MCF 10A (cell line): ENCODE measurements around the gene MECR. TPM values are rescaled to one million over a fixed set of nuclear protein-coding genes. Genes with fewer than 3 reads are reported as not detected.
A peak's percentile ranks its signal among the peaks of the same experiment; 100 is the strongest.

Experiments used
- BruUV-seq: library from RNA; stranded (reverse); fragments of 400-500 nt; replicated peaks from 2 replicates; lab custom pipeline; 2021; lab: Mats Ljungman, UMichigan
- CTCF ChIA-PET: fragments of 300-600 bp; sonication (Branson Sonifier 250); formaldehyde crosslinking; extraction: SDS; loops from one replicate; lab custom pipeline; 2021; ENCODE audit warnings: antibody characterized with exemption, inconsistent platforms; lab: Yijun Ruan, JAX
- POLR2A ChIA-PET: fragments of 300-600, 350-650 bp; sonication (Branson Sonifier 250); formaldehyde crosslinking; extraction: SDS; loops from one replicate; lab custom pipeline; 2020; ENCODE audit warnings: antibody characterized with exemption, inconsistent platforms; lab: Yijun Ruan, JAX
- DNase-seq: peaks from one replicate; pipeline ENCODE4 v3.0.0-alpha.2; 2018; ENCODE audit not compliant: unreplicated experiment
- H3K27ac Mint-ChIP-seq: one replicate; pipeline ENCODE4 v1.8.0; 2022; ENCODE audit warnings: mild to moderate bottlenecking, low read depth, mixed read lengths; ENCODE audit not compliant: unreplicated experiment
- H3K27me3 Mint-ChIP-seq: one replicate; pipeline ENCODE4 v1.8.0; 2022; ENCODE audit warnings: mixed read lengths; ENCODE audit not compliant: insufficient read depth, unreplicated experiment
- H3K36me3 Mint-ChIP-seq: one replicate; pipeline ENCODE4 v1.8.0; 2022; ENCODE audit warnings: mild to moderate bottlenecking, moderate library complexity, mixed read lengths; ENCODE audit not compliant: insufficient read depth, unreplicated experiment
- H3K4me1 Mint-ChIP-seq: one replicate; pipeline ENCODE4 v1.8.0; 2022; ENCODE audit warnings: mixed read lengths; ENCODE audit not compliant: insufficient read depth, unreplicated experiment
- H3K4me3 Mint-ChIP-seq: one replicate; pipeline ENCODE4 v1.8.0; 2022; ENCODE audit warnings: mild to moderate bottlenecking, moderate library complexity, mixed read lengths; ENCODE audit not compliant: unreplicated experiment
- H3K9me3 Mint-ChIP-seq: one replicate; pipeline ENCODE4 v1.8.0; 2022; ENCODE audit warnings: mixed read lengths; ENCODE audit not compliant: unreplicated experiment
- CTCF ChIP-seq: fragments of 200-600 bp; IDR thresholded peaks from one replicate; pipeline ENCODE4 v1.8.0; 2022; ENCODE audit warnings: antibody characterized with exemption, mild to moderate bottlenecking; ENCODE audit not compliant: unreplicated experiment
- intact Hi-C: fragments of 100-400 bp; cut with micrococcal nuclease; formaldehyde crosslinking; loops from 2 replicates; pipeline ENCODE4 v1.14.1; 2022
- total RNA-seq: library from RNA; stranded (reverse); gene quantifications from 2 replicates; pipeline ENCODE4 v1.2.3, GENCODE V29; 2022

Gene MECR
- total RNA-seq, 1 experiment from 2014 or later = 59.1 TPM

DNA sequence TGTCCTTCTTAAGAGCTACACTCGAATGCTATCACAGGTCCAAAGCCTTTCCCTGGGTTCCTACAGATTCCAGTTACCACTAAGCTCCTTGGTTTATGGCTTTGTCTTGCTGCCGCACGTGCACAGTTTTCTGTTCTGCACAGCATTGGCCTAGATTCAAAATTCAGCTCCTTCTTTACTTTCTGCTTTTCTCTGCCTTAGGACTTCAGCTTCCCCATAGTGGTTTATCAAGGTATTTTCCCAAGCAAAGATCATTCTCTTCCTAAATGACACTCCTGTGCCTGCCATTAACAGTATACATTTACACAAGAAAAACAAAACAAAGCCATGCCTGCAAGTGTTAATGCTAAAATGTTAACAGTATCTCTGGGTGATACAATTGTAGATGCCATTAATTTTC, 47.4 kb upstream of the MECR start:
- H3K27ac Mint-ChIP-seq = no peak overlapping the region
- intact Hi-C loops = no loop called here

DNA sequence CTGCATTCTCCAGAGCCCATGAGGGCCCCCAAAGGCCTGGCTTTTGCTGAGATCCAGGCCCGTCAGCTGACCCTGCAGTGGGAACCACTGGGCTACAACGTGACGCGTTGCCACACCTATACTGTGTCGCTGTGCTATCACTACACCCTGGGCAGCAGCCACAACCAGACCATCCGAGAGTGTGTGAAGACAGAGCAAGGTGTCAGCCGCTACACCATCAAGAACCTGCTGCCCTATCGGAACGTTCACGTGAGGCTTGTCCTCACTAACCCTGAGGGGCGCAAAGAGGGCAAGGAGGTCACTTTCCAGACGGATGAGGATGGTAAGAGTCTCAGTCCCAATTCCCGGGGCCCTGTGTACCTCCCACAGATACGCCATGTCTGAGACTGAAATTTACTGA, 44.7 kb upstream of the MECR start:
- POLR2A ChIA-PET = no interaction called here
- no peaks in the 10 kb centered on the region for H3K9me3 Mint-ChIP-seq
- no TSS peak for BruUV-seq
- intact Hi-C loops = no loop called here
- peaks cover 53% of the 10 kb centered on the region for H3K36me3 Mint-ChIP-seq
- H3K27me3 Mint-ChIP-seq = no peaks in the 10 kb centered on the region
- H3K27ac Mint-ChIP-seq = no peak overlapping the region
- CTCF ChIA-PET = interaction anchor here (0.6 kb wide), 1 partner anchor 629 kb away, joined by 5 read pairs; no protein-coding TSS in a partner anchor
- no peak overlapping the region for H3K4me3 Mint-ChIP-seq
- no peak for DNase-seq
- peaks cover 21% of the 10 kb centered on the region for H3K4me1 Mint-ChIP-seq
- no peak for TF ChIP-seq CTCF

More for the DNA sequence above, 47.4 kb upstream of the MECR start:
- no TSS peak for BruUV-seq
- DNase-seq = no peak
- Mint-ChIP-seq H3K9me3 (no peaks in the 10 kb centered on the region), H3K27me3 (no peaks in the 10 kb centered on the region), H3K4me1 (peaks cover 7% of the 10 kb centered on the region), H3K4me3 (no peak overlapping the region), H3K36me3 (peaks cover 57% of the 10 kb centered on the region)
- ChIA-PET POLR2A (no interaction called here), CTCF (interaction anchor here (0.6 to 1.0 kb wide), 2 partner anchors 12 to 14 kb away, joined by 3 to 4 read pairs; no protein-coding TSS in a partner anchor)
- no peak for TF ChIP-seq CTCF

DNA sequence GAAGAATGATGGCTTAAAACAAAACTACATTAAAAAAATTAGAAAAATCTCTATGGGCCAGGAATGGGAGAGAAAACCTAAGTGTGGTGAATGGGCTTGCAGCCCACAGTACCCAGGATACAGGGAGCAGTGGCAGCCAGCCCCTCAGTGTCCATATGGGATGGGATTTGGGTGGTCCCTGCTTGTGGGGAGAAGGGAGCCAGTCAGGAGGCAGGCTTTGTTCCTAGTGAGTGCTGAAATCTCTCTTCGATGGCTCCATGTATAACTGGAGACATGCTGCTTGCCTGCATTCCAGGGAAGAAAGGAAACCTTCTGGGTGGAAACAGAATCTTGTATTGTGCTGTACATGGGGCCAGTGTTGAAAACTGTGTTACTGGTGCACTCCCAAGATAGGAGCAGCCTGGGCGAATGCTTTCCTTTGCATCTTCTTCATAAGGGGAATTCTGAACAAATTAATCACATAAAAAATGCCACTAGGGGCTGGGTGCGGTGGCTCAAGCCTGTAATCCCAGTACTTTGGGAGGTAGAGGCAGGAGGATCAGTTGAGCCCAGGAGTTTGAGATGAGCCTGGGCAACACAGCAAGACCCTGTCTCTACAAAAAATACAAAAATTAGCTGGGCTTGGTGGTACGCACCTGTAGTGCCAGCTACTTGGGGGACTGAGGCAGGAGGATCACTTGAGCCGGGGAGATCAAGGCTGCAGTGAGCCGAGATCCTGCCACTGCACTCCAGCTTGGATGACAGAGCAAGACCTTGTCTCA, 41.6 kb upstream of the MECR start:
- BruUV-seq = no TSS peak
- Mint-ChIP-seq H3K4me1 (peaks cover 18% of the 10 kb centered on the region), H3K4me3 (peak overlapping the region; percentile 33), H3K9me3 (no peaks in the 10 kb centered on the region), H3K27ac (peak overlapping the region; percentile 76), H3K36me3 (peaks cover 33% of the 10 kb centered on the region), H3K27me3 (no peaks in the 10 kb centered on the region)
- ChIA-PET POLR2A (interaction anchor here (0.7 to 1.5 kb wide), 3 partner anchors 33 to 820 kb away, joined by 3 to 14 read pairs (median 3); no protein-coding TSS in a partner anchor), CTCF (interaction anchor here (1.0 kb wide), 1 partner anchor 1436 kb away, joined by 3 read pairs; no protein-coding TSS in a partner anchor)
- intact Hi-C loops = no loop called here
- no peak for DNase-seq
- no peak for TF ChIP-seq CTCF

DNA sequence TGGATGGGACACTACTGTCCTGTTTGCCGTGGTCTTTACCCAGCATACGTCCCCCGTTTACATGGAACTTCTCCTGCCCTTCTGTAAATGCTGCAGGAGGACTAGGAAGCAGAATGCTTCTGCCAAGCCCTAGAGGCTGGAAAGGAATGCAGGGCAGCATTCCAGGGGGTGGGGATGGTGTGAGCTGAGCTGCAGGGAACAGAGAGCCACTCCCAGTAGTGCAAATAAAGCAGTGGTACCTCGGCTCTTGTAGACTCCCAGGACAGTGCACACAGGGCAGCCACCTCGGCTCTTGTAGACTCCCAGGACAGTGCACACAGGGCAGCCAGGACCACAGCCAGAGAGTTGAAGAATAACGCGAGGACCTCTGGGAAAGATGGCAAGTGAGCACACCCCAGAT, 41.0 kb upstream of the MECR start:
- no TSS peak for BruUV-seq
- peaks cover 18% of the 10 kb centered on the region for H3K4me1 Mint-ChIP-seq
- no peak for TF ChIP-seq CTCF
- DNase-seq = peak; percentile 70
- CTCF ChIA-PET = interaction anchor here (0.8 to 1.0 kb wide), 2 partner anchors 14 to 1437 kb away, joined by 3 read pairs; no protein-coding TSS in a partner anchor
- H3K9me3 Mint-ChIP-seq = no peaks in the 10 kb centered on the region
- no peaks in the 10 kb centered on the region for H3K27me3 Mint-ChIP-seq
- intact Hi-C loops = no loop called here
- H3K36me3 Mint-ChIP-seq = peaks cover 27% of the 10 kb centered on the region
- H3K4me3 Mint-ChIP-seq = peak overlapping the region; percentile 33
- H3K27ac Mint-ChIP-seq = peak overlapping the region; percentile 76
- POLR2A ChIA-PET = interaction anchor here (0.5 to 1.5 kb wide), 5 partner anchors 28 to 1308 kb away, joined by 3 to 14 read pairs (median 3); no protein-coding TSS in a partner anchor
